Activated CD4-positive, alpha-beta T cell treated with anti-CD3 and anti-CD28 coated beads, Interleukin-2, amount 50 U/mL, for 4 hours (primary cell): ENCODE results near the gene FEM1C.

Experiments used
- DNase-seq, 2 experiments: peaks; one replicate each; pipeline ENCODE4 v3.0.0-alpha.2; 2020

The FEM1C gene

GRCh38 chr5:115556276-115556675, 11.7 kb upstream of the FEM1C start:
- DNase-seq, result no peak

GRCh38 chr5:115555084-115555633, 10.6 kb upstream of the FEM1C start:
- no peak for DNase-seq

- DNase-seq, result no peak
These were observed 8.5 kb upstream of the FEM1C start for GRCh38 chr5:115553082-115553481.

- DNase-seq, result no peak
These were observed 6.8 kb upstream of the FEM1C start for GRCh38 chr5:115551415-115551814.

- no peak for DNase-seq
These were observed 4.6 kb upstream of the FEM1C start for GRCh38 chr5:115549154-115549553.

GRCh38 chr5:115548683-115549082, 4.1 kb upstream of the FEM1C start:
- no peak for DNase-seq

- no peak for DNase-seq
These were observed 842 bp upstream of the FEM1C start for GRCh38 chr5:115545351-115545882.

GRCh38 chr5:115544043-115544435, 536 bp downstream of the FEM1C start:
- peak; percentile 49 to 52 for DNase-seq

GRCh38 chr5:115543365-115544042, 1.1 kb downstream of the FEM1C start:
- peak in 1 of 2 experiments; percentile 24 for DNase-seq

- no peak for DNase-seq
These were observed 1.8 kb downstream of the FEM1C start for GRCh38 chr5:115542651-115543364.

- no peak for DNase-seq
These were observed 2.5 kb downstream of the FEM1C start for GRCh38 chr5:115542086-115542485.

GRCh38 chr5:115541611-115542010, 3.0 kb downstream of the FEM1C start:
- no peak for DNase-seq

- DNase-seq, result no peak
These were observed 9.0 kb downstream of the FEM1C start for GRCh38 chr5:115535479-115536035.

- DNase-seq, result no peak
These were observed 12.1 kb downstream of the FEM1C start for GRCh38 chr5:115532517-115532916.

GRCh38 chr5:115531787-115532367, 12.7 kb downstream of the FEM1C start:
- no peak for DNase-seq

GRCh38 chr5:115531380-115531779, 13.2 kb downstream of the FEM1C start:
- no peak for DNase-seq

GRCh38 chr5:115530426-115530825, 14.1 kb downstream of the FEM1C start:
- no peak for DNase-seq

GRCh38 chr5:115526604-115527003, 18.0 kb downstream of the FEM1C start:
- DNase-seq, result no peak

- DNase-seq, result no peak
These were observed 20.3 kb downstream of the FEM1C start for GRCh38 chr5:115524199-115524847.

- no peak for DNase-seq
These were observed 21.7 kb downstream of the FEM1C start for GRCh38 chr5:115522832-115523403.

GRCh38 chr5:115520191-115520590, 24.4 kb downstream of the FEM1C start:
- no peak for DNase-seq

GRCh38 chr5:115516372-115516771, 28.2 kb downstream of the FEM1C start:
- no peak for DNase-seq
